A549 (cell line): Measurements from ENCODE around the gene TTC27. TPM values are rescaled to one million over a fixed set of nuclear protein-coding genes. Genes with fewer than 3 reads are reported as not detected.
"Not testable (repeated sequence)": the region's sequence is repeated elsewhere in the genome, so short reads cannot be mapped to it uniquely, and the experiment has no call there.

Experiments used
- ATAC-seq, 2 experiments: fragments of 200-7000 bp in 1 of 2; fragments of >200 bp in 1 of 2; cut with Nextera tagmentation in 1 of 2; cut with Tn5 transposase in 1 of 2; 3 replicates each; pipeline versions ENCODE4 v1.8.0 to v1.9.1; 2018 to 2020; ENCODE audit warnings: mild to moderate bottlenecking in 1 of 2, moderate library complexity in 1 of 2
- CTCF ChIA-PET: fragments of 300-600 bp; sonication (Branson Sonifier 250); formaldehyde crosslinking; extraction: SDS; loops from one replicate; lab custom pipeline; 2021; ENCODE audit warnings: antibody characterized with exemption, inconsistent platforms; lab: Yijun Ruan, JAX
- POLR2A ChIA-PET: fragments of 350-600 bp; formaldehyde crosslinking; extraction: SDS; loops from one replicate; lab custom pipeline; 2021; ENCODE audit warnings: antibody characterized with exemption, inconsistent platforms; lab: Yijun Ruan, JAX
- DNase-seq, 2 experiments: peaks; one replicate each; pipeline versions ENCODE4 v3.0.0 to v3.0.0-alpha.2; 2011 to 2016; ENCODE audit warnings: low read depth in 1 of 2, low spot score in 1 of 2
- FAIRE-seq: peaks from 2 replicates; lab custom pipeline; 2011; peaks lifted over from hg19 to GRCh38; lab: Jason Lieb, UNC
- H3K27ac ChIP-seq, 2 experiments: fragments of >200 bp; sonication (Bioruptor Twin); formaldehyde crosslinking; 3 replicates each; pipeline ENCODE4 v1.5.1; 2016 to 2017
- H3K4me1 ChIP-seq: fragments of >200 bp; sonication (Bioruptor Twin); formaldehyde crosslinking; 3 replicates; pipeline ENCODE4 v1.6.1; 2016
- H3K4me2 ChIP-seq: fragments of >200 bp; sonication (Bioruptor Twin); formaldehyde crosslinking; 3 replicates; pipeline ENCODE4 v1.6.1; 2016
- H3K4me3 ChIP-seq: fragments of >200 bp; sonication (Bioruptor Twin); formaldehyde crosslinking; 3 replicates; pipeline ENCODE4 v1.5.1; 2016
- H3K9me3 ChIP-seq: fragments of >200 bp; sonication (Bioruptor Twin); formaldehyde crosslinking; 3 replicates; pipeline ENCODE4 v1.6.1; 2016
- BHLHE40 ChIP-seq: IDR thresholded peaks from 2 replicates; pipeline ENCODE4 v1.6.1; 2012; ENCODE audit warnings: low read depth, low read length, inconsistent platforms
- CHD2 ChIP-seq: fragments of 150-350 bp; IDR thresholded peaks from 2 replicates; pipeline ENCODE4 v1.6.1; 2014; ENCODE audit warnings: low read length; ENCODE audit not compliant: partially characterized antibody
- EHF ChIP-seq: fragments of 250-450 bp; sonication (Bioruptor Pico); IDR thresholded peaks from 2 replicates; pipeline ENCODE4 v1.5.0; 2020; ENCODE audit warnings: mild to moderate bottlenecking
- EHMT2 ChIP-seq: fragments of 200-600 bp; sonication (generic); IDR thresholded peaks from 2 replicates; pipeline ENCODE4 v1.6.1; 2016; ENCODE audit warnings: antibody characterized with exemption, low read depth, mild to moderate bottlenecking, moderate library complexity
- FOSB ChIP-seq: fragments of 250-450 bp; sonication (Bioruptor Pico); IDR thresholded peaks from 2 replicates; pipeline ENCODE4 v1.5.0; 2020; ENCODE audit warnings: mild to moderate bottlenecking, moderate library complexity
- FOSL2 ChIP-seq, 2 experiments: fragments of 450-650 bp in 1 of 2; fragments of >200 bp in 1 of 2; sonication (Bioruptor Twin) in 1 of 2; formaldehyde crosslinking; IDR thresholded peaks; 2 replicates each; pipeline versions ENCODE4 v1.5.0 to v1.6.1; 2016 to 2020; ENCODE audit warnings: mild to moderate bottlenecking in 1 of 2, moderate library complexity in 1 of 2
- JUN ChIP-seq, 2 experiments: fragments of >200 bp; sonication (Bioruptor Twin); formaldehyde crosslinking; IDR thresholded peaks; 2 replicates in 1 of 2; 3 replicates in 1 of 2; pipeline ENCODE4 v1.6.1; 2016 to 2017
- KDM1A ChIP-seq: fragments of 200-600 bp; sonication (generic); IDR thresholded peaks from 2 replicates; pipeline ENCODE4 v1.6.1; 2016; ENCODE audit warnings: low read depth, mild to moderate bottlenecking
- NFE2L2 ChIP-seq: fragments of 150-350 bp; conservative IDR thresholded peaks from 2 replicates; pipeline ENCODE4 v1.6.1; 2014; ENCODE audit warnings: low read length
- POLR2A ChIP-seq: IDR thresholded peaks from 2 replicates; pipeline ENCODE4 v1.6.1; 2012; ENCODE audit warnings: mild to moderate bottlenecking, low read length
- RAD21 ChIP-seq, 2 experiments: fragments of >200 bp in 1 of 2; sonication (Bioruptor Twin) in 1 of 2; formaldehyde crosslinking in 1 of 2; IDR thresholded peaks in 1 of 2; conservative IDR thresholded peaks in 1 of 2; 2 replicates in 1 of 2; 3 replicates in 1 of 2; pipeline ENCODE4 v1.6.1; 2012 to 2018; ENCODE audit warnings: inconsistent platforms in 1 of 2
- RFX5 ChIP-seq: fragments of 450-650 bp; IDR thresholded peaks from 2 replicates; pipeline ENCODE4 v1.7.1; 2014; ENCODE audit warnings: antibody characterized with exemption, mild to moderate bottlenecking, moderate library complexity
- RNF2 ChIP-seq: fragments of 200-600 bp; sonication (generic); IDR thresholded peaks from 2 replicates; pipeline ENCODE4 v1.6.1; 2016; ENCODE audit warnings: low read depth, mild to moderate bottlenecking, antibody characterized with exemption, moderate library complexity, borderline replicate concordance
- TP53 ChIP-seq: fragments of 250-450 bp; sonication (Bioruptor Pico); IDR thresholded peaks from 2 replicates; pipeline ENCODE4 v1.5.0; 2021; ENCODE audit warnings: mild to moderate bottlenecking, moderate library complexity
- ZFP36 ChIP-seq: fragments of 450-650 bp; IDR thresholded peaks from 2 replicates; pipeline ENCODE4 v1.6.1; 2014; ENCODE audit warnings: borderline replicate concordance; ENCODE audit not compliant: partially characterized antibody
- ZSCAN20 ChIP-seq: fragments of 250-450 bp; sonication (Bioruptor Pico); IDR thresholded peaks from 2 replicates; pipeline ENCODE4 v1.8.0; 2022; ENCODE audit warnings: mild to moderate bottlenecking, moderate library complexity
- WGBS: methylation state at CpG from one replicate; pipeline ENCODE4 v1.1.6; 2017; ENCODE audit errors: missing lambda C conversion rate; 5-methylcytosine and 5-hydroxymethylcytosine counted together
- polyA plus RNA-seq, 4 experiments: library from polyadenylated mRNA; depleted of rRNA in 3 of 4; stranded (reverse); fragments of >200 nt; fragmentation: RNase III in 1 of 4; extraction: RNeasy Plus Mini Kit Qiagen cat#74134 plus additional on column Dnase treatment in 1 of 4; gene quantifications; 2 replicates in 3 of 4; 3 replicates in 1 of 4; pipeline ENCODE4 v1.2.3, GENCODE V29; 2011 to 2017
- TF ChIP-seq, protein P1 (sequence below): fragments of 200-600 bp; sonication (generic); IDR thresholded peaks from 2 replicates; pipeline ENCODE4 v1.6.1; 2016; ENCODE audit warnings: antibody characterized with exemption, mild to moderate bottlenecking, moderate library complexity
- TF ChIP-seq, protein P2 (sequence below): IDR thresholded peaks from 2 replicates; pipeline ENCODE4 v1.6.1; 2012

TTC27 gene
- polyA plus RNA-seq, 2 of the 4 experiments (the other 2 are of a cell fraction) = 21.7 to 56.2 TPM

DNA sequence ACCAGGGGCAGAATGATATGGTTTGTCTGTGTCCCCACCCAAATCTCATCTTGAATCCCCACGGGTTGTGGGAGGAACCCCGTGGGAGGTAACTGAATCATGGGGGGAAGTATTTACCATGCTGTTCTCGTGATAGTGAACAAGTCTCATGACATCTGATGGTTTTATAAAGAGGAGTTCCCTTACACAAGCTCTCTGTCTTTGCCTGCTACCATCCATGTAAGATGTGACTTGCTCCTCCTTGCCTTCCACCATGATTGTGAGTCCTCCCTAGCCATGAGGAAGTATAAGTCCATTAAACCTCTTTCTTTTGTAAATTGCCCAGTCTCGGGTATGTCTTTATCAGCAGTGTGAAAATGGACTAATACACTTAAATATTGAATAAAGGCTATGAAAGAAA lies 218.4 kb downstream of the TTC27 start:
- ATAC-seq, POLR2A ChIA-PET, H3K4me1 ChIP-seq, FAIRE-seq, H3K4me2 ChIP-seq, H3K27ac ChIP-seq, CTCF ChIA-PET, DNase-seq, H3K4me3 ChIP-seq: not testable (repeated sequence)
- peaks cover 10% of the 10 kb centered on the region; the same call in 2 of the 3 replicates for H3K9me3 ChIP-seq
- 11% methylated on average over 4 of the region's 4 CpGs for WGBS

DNA sequence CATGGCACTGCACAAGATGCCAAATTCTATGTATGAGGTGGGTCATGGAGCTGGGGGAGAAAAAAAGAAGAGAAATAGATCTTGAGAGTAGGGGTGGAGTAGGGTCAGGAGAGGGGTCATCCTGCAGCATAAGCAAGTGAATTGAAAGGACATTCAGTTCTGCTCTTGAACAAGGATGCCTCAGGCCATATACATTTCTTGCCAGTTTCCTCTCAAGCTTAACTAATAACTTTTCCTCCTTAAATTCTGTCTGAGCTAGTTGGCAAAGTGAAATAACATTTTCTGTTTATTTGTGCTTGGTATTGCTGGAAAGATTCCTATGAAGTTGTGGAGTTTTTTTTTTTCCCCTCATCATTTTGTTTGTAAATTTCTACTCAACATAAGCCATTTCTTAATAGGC lies 219.9 kb downstream of the TTC27 start:
- Histone ChIP-seq H3K4me3 (no peak overlapping the region), H3K27ac (no peak overlapping the region), H3K9me3 (peaks cover 10% of the 10 kb centered on the region; the same call in 2 of the 3 replicates), H3K4me1 (no peaks in the 10 kb centered on the region), H3K4me2 (no peak overlapping the region)
- ATAC-seq (no peak), DNase-seq (no peak), FAIRE-seq (no peak)
- POLR2A ChIA-PET = no interaction called here
- CTCF ChIA-PET = interaction anchor here (0.5 to 1.4 kb wide), 6 partner anchors 10 to 876 kb away, joined by 3 to 5 read pairs (median 3); no protein-coding TSS in a partner anchor
- TF ChIP-seq ZSCAN20 (CRISPR knock-in tag) = no peak
- no peak for TF ChIP-seq FOSL2 (IDR thresholded peaks at IDR 0.05)
- no peak for TF ChIP-seq FOSL2 (CRISPR knock-in tag; IDR thresholded peaks at IDR 0.05)
- TF ChIP-seq, protein P1, sequence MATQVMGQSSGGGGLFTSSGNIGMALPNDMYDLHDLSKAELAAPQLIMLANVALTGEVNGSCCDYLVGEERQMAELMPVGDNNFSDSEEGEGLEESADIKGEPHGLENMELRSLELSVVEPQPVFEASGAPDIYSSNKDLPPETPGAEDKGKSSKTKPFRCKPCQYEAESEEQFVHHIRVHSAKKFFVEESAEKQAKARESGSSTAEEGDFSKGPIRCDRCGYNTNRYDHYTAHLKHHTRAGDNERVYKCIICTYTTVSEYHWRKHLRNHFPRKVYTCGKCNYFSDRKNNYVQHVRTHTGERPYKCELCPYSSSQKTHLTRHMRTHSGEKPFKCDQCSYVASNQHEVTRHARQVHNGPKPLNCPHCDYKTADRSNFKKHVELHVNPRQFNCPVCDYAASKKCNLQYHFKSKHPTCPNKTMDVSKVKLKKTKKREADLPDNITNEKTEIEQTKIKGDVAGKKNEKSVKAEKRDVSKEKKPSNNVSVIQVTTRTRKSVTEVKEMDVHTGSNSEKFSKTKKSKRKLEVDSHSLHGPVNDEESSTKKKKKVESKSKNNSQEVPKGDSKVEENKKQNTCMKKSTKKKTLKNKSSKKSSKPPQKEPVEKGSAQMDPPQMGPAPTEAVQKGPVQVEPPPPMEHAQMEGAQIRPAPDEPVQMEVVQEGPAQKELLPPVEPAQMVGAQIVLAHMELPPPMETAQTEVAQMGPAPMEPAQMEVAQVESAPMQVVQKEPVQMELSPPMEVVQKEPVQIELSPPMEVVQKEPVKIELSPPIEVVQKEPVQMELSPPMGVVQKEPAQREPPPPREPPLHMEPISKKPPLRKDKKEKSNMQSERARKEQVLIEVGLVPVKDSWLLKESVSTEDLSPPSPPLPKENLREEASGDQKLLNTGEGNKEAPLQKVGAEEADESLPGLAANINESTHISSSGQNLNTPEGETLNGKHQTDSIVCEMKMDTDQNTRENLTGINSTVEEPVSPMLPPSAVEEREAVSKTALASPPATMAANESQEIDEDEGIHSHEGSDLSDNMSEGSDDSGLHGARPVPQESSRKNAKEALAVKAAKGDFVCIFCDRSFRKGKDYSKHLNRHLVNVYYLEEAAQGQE = no peak
- TF ChIP-seq RAD21 (conservative IDR thresholded peaks at IDR 0.05 in 1 of 2, IDR thresholded peaks at IDR 0.05 in 1 of 2) = no peak
- TF ChIP-seq POLR2A = no peak
- no peak for TF ChIP-seq CHD2
- TF ChIP-seq TP53 (CRISPR knock-in tag) = no peak
- TF ChIP-seq JUN (IDR thresholded peaks at IDR 0.05) = no peak
- no peak for TF ChIP-seq RFX5
- no peak for TF ChIP-seq FOSB (CRISPR knock-in tag)
- no peak for TF ChIP-seq EHMT2
- TF ChIP-seq RNF2 = no peak
- TF ChIP-seq EHF = no peak
- TF ChIP-seq BHLHE40 = no peak
- no peak for TF ChIP-seq NFE2L2

DNA sequence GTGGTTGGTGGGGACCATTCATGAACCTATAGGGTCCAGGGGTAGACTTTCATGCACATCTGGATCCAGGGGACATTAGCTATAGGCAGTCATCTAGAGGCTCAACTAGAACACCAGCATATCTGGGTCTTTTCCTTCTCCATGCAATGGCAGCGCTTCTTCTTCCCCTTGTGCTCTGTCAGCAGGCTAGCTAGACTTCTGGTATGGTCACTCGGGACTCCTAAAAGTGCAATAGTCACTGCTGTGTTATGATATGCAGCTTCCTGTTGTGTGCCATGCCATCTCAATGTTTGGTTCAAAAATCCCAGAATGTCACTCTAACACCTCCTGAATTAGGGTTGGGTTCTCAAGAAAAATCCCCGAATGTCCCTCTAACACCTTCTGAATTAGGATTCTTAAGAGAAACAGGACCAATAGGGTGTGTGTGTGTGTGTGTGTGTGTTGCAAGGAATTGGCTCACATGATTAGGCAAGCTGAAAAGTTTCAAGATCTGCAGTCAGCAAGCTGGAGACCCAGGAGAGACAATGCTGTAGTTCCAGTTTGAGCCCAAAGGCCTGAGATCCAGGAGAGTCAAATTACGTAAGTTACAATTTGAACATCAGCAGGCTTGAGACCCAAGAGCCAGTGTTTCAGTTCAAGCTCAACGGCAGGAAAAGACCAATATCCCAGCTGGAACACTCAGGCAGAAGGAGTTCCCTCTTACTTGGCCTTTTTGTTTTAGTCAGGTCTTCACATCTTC lies 221.8 kb downstream of the TTC27 start:
- WGBS = 59% methylated on average over 5 of the region's 5 CpGs

More for the DNA sequence above, 221.8 kb downstream of the TTC27 start:
- CTCF ChIA-PET = interaction anchor here (1.1 to 1.3 kb wide), 2 partner anchors 296 to 530 kb away, joined by 3 read pairs; no protein-coding TSS in a partner anchor
- Histone ChIP-seq H3K4me2 (no peak overlapping the region), H3K4me1 (no peaks in the 10 kb centered on the region), H3K4me3 (no peak overlapping the region), H3K9me3 (peaks cover 10% of the 10 kb centered on the region; the same call in 2 of the 3 replicates), H3K27ac (no peak overlapping the region)
- POLR2A ChIA-PET = no interaction called here
- no peak for DNase-seq
- FAIRE-seq = no peak
- no peak for ATAC-seq
- TF ChIP-seq NFE2L2 (no peak), ZFP36 (no peak), FOSB (CRISPR knock-in tag) (no peak), KDM1A (no peak)
- TF ChIP-seq, protein P2, sequence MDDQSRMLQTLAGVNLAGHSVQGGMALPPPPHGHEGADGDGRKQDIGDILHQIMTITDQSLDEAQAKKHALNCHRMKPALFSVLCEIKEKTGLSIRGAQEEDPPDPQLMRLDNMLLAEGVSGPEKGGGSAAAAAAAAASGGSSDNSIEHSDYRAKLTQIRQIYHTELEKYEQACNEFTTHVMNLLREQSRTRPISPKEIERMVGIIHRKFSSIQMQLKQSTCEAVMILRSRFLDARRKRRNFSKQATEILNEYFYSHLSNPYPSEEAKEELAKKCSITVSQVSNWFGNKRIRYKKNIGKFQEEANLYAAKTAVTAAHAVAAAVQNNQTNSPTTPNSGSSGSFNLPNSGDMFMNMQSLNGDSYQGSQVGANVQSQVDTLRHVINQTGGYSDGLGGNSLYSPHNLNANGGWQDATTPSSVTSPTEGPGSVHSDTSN = no peak
